Measurements from ENCODE around the gene FANCC. TPM values are rescaled to one million over a fixed set of nuclear protein-coding genes. Genes with fewer than 3 reads are reported as not detected.

FANCC gene
- total and polyA plus RNA-seq, 2 of the 4 experiments (the other 2 are of a cell fraction): 4.7 to 6.3 TPM

GRCh38 chr9:95175523-95175922 lies 142.0 kb downstream of the FANCC start:
- Histone ChIP-seq H3K4ac (ENCODE audit: low read depth, low read length) (no peak overlapping the region), H3K79me1 (ENCODE audit: low read depth in 1 of 2, low read length in 2 of 2) (peaks cover 0 to 1% of the 10 kb centered on the region in 2 experiments; a peak in 1 of 4 replicates), H3K36me3 (ENCODE audit: control insufficient read depth, insufficient read depth, low read length) (no peaks in the 10 kb centered on the region), H2BK120ac (ENCODE audit: low read depth, low read length) (no peak overlapping the region), H3K14ac (replicated peaks; ENCODE audit: low read depth, low read length) (no peak overlapping the region), H3K56ac (ENCODE audit: extremely low read depth, insufficient read depth, low read length) (no peak overlapping the region), H3K27me3 (ENCODE audit: control insufficient read depth, insufficient read depth, low read length) (no peaks in the 10 kb centered on the region), H3K9ac (ENCODE audit: low read depth, low read length) (no peak overlapping the region), H3K18ac (ENCODE audit: low read depth, low read length) (no peak overlapping the region), H3K4me1 (ENCODE audit: control insufficient read depth, insufficient read depth, low read length) (peaks cover under 1% of the 10 kb centered on the region), H3K4me3 (ENCODE audit: insufficient read depth, low read depth, low read length) (no peak overlapping the region), H2AK9ac (replicated peaks; ENCODE audit: low read depth, low read length, poor library complexity) (no peak overlapping the region), H4K8ac (ENCODE audit: low read depth in 2 of 2, low read length in 2 of 2) (no peak overlapping the region), H3K9me1 (ENCODE audit: insufficient read depth, low read length) (peaks cover under 1% of the 10 kb centered on the region), H4K91ac (ENCODE audit: insufficient read depth, low read depth, low read length) (0 out of 2 replicates have a peak overlapping the region, but pooled peaks have one; percentile 20), H4K5ac (ENCODE audit: low read depth, low read length) (no peak overlapping the region), H3K23ac (ENCODE audit: low read depth, low read length) (no peak overlapping the region), H2BK15ac (ENCODE audit: low read depth, low read length) (no peak overlapping the region), H3K4me2 (ENCODE audit: low read depth, low read length) (no peak overlapping the region), H4K20me1 (ENCODE audit: insufficient read depth, low read length) (no peaks in the 10 kb centered on the region), H3K27ac (ENCODE audit: insufficient read depth, low read length) (no peak overlapping the region), H2BK20ac (ENCODE audit: low read depth, low read length) (no peak overlapping the region), H2AFZ (replicated peaks; ENCODE audit: low read length, poor library complexity) (no peak overlapping the region), H2AK5ac (ENCODE audit: low read depth, low read length) (no peak overlapping the region), H3K9me3 (ENCODE audit: control insufficient read depth, insufficient read depth, low read length) (no peaks in the 10 kb centered on the region), H2BK5ac (ENCODE audit: low read depth, low read length, poor library complexity, severe bottlenecking) (no peak overlapping the region)
- ChIA-PET POLR2A (ENCODE audit: unreplicated experiment) (no interaction called here), CTCF (no interaction called here)
- no TSS peak for BruUV-seq (replicated peaks)
- DNase-seq (no peak), ATAC-seq (ENCODE audit: low read depth) (no peak)
- TF ChIP-seq RAD21 (IDR thresholded peaks at IDR 0.05; ENCODE audit: low read length) (no peak), CEBPB (IDR thresholded peaks at IDR 0.05; ENCODE audit: low read depth, low read length) (no peak), CHD1 (IDR thresholded peaks at IDR 0.05; ENCODE audit: low read depth, low read length) (no peak), MAFK (IDR thresholded peaks at IDR 0.05; ENCODE audit: low read depth, low read length) (no peak), MXI1 (IDR thresholded peaks at IDR 0.05; ENCODE audit: borderline replicate concordance, low read depth, low read length) (no peak), ELK1 (IDR thresholded peaks at IDR 0.05; ENCODE audit: borderline replicate concordance, low read depth, low read length) (no peak), POLR2A (IDR thresholded peaks at IDR 0.05; ENCODE audit: low read depth, low read length) (no peak), MAZ (IDR thresholded peaks at IDR 0.05; ENCODE audit: borderline replicate concordance, low read depth, low read length) (no peak), CTCF (conservative IDR thresholded peaks at IDR 0.05; ENCODE audit: low read depth, low read length) (no peak), SMC3 (IDR thresholded peaks at IDR 0.05; ENCODE audit: low read depth, low read length) (no peak), NFE2L2 (IDR thresholded peaks at IDR 0.05; ENCODE audit: low read depth, low read length) (no peak), FOS (IDR thresholded peaks at IDR 0.05; ENCODE audit: low read depth, low read length) (no peak)
- TF ChIP-seq, protein P1, sequence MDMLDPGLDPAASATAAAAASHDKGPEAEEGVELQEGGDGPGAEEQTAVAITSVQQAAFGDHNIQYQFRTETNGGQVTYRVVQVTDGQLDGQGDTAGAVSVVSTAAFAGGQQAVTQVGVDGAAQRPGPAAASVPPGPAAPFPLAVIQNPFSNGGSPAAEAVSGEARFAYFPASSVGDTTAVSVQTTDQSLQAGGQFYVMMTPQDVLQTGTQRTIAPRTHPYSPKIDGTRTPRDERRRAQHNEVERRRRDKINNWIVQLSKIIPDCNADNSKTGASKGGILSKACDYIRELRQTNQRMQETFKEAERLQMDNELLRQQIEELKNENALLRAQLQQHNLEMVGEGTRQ (IDR thresholded peaks at IDR 0.05; ENCODE audit: low read depth, low read length): no peak
- intact Hi-C loops (cut with micrococcal nuclease) (no loop called here), in situ Hi-C loops (cut with MboI; ENCODE audit: low sequenced_read_pairs) (no loop called here), dilution Hi-C loops (cut with HindIII; ENCODE audit: low sequenced_read_pairs, unreplicated experiment) (no loop called here)
- WGBS, 2 experiments (ENCODE audit: extremely low coverage in 2 of 2, insufficient read length in 1 of 2): 97% methylated on average over 6 of the region's 8 CpGs; no CpG with 5 or more reads in 1 of the 2 experiments

Data from IMR-90 (cell line).